ENCODE data around the gene KIR2DL1.
"Not testable (repeated sequence)": the region's sequence is repeated elsewhere in the genome, so short reads cannot be mapped to it uniquely, and the experiment has no call there.

Gene KIR2DL1

DNA sequence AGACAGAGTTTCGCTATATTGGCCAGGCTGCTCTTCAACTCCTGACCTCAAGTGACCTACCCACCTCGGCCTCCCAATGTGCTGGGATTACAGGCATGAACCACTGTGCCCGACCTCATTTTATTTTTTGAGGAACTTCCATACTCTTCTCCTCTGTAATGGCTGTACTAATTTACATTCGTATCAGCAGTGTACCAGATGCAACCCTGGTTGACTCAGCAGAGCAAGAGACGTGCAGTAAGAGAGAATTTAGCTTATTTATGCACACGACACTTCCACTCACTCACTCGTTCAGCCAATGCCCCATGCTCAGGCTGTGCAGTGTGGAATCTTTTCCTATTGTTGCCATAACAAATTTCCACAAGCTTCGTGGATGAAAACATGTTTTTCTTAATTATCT is 38.4 kb upstream of the KIR2DL1 start:
- in situ Hi-C loops (cut with HindIII; ENCODE audit: low sequenced_read_pairs): no loop called here
- TF ChIP-seq, protein P1, sequence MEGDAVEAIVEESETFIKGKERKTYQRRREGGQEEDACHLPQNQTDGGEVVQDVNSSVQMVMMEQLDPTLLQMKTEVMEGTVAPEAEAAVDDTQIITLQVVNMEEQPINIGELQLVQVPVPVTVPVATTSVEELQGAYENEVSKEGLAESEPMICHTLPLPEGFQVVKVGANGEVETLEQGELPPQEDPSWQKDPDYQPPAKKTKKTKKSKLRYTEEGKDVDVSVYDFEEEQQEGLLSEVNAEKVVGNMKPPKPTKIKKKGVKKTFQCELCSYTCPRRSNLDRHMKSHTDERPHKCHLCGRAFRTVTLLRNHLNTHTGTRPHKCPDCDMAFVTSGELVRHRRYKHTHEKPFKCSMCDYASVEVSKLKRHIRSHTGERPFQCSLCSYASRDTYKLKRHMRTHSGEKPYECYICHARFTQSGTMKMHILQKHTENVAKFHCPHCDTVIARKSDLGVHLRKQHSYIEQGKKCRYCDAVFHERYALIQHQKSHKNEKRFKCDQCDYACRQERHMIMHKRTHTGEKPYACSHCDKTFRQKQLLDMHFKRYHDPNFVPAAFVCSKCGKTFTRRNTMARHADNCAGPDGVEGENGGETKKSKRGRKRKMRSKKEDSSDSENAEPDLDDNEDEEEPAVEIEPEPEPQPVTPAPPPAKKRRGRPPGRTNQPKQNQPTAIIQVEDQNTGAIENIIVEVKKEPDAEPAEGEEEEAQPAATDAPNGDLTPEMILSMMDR (IDR thresholded peaks at IDR 0.05; ENCODE audit: low read depth, low read length, missing control alignments): no peak
- DNase-seq (ENCODE audit: low read depth): no peak
- no peak overlapping the region for H3K4me3 ChIP-seq (ENCODE audit: low read depth, low read length)

DNA sequence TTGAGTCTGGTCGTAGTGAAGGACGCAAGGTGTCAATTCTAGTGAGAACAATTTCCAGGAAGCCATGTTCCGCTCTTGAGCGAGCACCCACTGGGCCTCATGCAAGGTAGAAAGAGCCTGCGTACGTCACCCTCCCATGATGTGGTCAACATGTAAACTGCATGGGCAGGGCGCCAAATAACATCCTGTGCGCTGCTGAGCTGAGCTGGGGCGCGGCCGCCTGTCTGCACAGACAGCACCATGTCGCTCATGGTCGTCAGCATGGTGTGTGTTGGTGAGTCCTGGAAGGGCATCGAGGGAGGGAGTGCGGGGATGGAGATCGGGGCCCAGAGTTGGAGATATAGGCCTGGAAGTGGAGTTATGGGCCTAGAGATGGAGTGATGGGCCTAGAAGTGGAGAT is 31.3 kb upstream of the KIR2DL1 start, which contains the start of gene KIR2DL3:
Gene KIR2DL3 (plus strand): TSS at position 208 of the 400 bp plus-strand sequence. CDS start 33 bp downstream, at position 241.
- DNase-seq (ENCODE audit: low read depth); H3K4me3 ChIP-seq (ENCODE audit: low read depth, low read length); in situ Hi-C loops (cut with HindIII; ENCODE audit: low sequenced_read_pairs): not testable (repeated sequence)

DNA sequence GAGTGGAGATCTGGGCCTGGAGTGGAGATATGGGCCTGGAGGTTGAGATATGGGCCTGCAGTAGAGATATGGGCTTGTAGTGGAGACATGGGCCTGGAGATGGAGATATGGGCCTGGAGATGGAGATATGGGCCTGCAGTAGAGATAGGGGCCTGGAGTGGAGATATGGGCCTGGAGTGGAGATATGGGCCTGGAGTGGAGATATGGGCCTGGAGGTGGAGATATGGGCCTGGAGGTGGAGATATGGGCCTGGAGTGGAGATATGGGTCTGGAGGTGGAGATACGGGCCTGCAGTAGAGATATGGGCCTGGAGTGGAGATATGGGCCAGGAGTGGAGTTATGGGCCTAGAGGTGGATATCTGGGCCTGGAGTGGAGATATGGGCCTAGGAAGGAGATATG is 30.9 kb upstream of the KIR2DL1 start:
- in situ Hi-C loops (cut with HindIII; ENCODE audit: low sequenced_read_pairs): no loop called here
- TF ChIP-seq, protein P1 (IDR thresholded peaks at IDR 0.05; ENCODE audit: low read depth, low read length, missing control alignments): no peak
- no peak for DNase-seq (ENCODE audit: low read depth)
- no peak overlapping the region for H3K4me3 ChIP-seq (ENCODE audit: low read depth, low read length)

DNA sequence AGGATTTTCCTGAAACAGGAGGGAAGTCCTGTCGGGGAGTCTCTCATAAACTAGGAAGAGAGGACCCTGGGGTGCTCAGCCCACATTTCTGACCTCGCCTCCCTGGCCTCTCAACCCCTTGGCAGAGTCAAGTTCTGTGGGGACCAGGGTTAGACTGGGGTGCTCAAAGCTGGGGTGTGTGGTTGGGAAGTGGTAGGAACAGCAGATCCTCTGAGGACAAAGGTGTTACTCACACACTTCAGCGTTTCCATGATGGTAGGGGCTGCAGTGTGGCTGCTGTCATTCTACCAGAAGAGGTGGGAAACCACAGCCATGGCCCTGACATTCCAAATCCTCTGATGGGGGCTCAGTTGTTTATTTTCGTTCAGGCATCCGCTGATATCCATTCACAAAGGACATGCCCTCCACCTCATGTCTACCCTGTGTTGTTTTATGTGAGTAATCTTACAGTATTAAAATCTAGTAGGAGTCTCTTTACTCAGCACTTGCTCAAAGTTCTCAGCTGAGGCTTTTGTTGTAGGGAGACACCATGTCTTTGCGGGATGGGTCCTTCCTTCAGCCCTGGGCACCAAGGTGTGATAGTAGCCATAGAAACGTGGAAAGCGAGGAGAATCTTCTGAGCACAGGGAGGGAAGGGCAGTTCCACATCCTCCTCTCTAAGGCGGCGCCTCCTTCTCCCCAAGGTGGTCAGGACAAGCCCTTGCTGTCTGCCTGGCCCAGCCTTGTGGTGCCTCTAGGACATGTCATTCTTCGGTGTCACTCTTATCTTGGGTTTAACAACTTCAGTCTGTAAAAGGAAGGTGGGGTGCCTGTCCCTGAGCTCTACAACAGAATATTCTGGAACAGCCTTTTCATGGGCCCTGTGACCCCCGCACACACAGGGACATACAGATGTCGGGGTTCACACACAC is 29.8 kb upstream of the KIR2DL1 start:
- TF ChIP-seq, protein P1 (IDR thresholded peaks at IDR 0.05; ENCODE audit: low read depth, low read length, missing control alignments): no peak
- in situ Hi-C loops (cut with HindIII; ENCODE audit: low sequenced_read_pairs): no loop called here
- no peak for DNase-seq (ENCODE audit: low read depth)
- H3K4me3 ChIP-seq (ENCODE audit: low read depth, low read length): no peak overlapping the region

DNA sequence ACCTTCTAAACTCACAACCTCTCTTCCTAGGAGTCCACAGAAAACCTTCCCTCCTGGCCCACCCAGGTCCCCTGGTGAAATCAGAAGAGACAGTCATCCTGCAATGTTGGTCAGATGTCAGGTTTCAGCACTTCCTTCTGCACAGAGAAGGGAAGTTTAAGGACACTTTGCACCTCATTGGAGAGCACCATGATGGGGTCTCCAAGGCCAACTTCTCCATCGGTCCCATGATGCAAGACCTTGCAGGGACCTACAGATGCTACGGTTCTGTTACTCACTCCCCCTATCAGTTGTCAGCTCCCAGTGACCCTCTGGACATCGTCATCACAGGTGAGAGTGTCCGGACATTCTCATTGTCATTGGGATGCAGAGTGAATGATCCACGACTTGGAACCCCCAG is 27.6 kb upstream of the KIR2DL1 start:
- in situ Hi-C loops (cut with HindIII; ENCODE audit: low sequenced_read_pairs); H3K4me3 ChIP-seq (ENCODE audit: low read depth, low read length); DNase-seq (ENCODE audit: low read depth): not testable (repeated sequence)

DNA sequence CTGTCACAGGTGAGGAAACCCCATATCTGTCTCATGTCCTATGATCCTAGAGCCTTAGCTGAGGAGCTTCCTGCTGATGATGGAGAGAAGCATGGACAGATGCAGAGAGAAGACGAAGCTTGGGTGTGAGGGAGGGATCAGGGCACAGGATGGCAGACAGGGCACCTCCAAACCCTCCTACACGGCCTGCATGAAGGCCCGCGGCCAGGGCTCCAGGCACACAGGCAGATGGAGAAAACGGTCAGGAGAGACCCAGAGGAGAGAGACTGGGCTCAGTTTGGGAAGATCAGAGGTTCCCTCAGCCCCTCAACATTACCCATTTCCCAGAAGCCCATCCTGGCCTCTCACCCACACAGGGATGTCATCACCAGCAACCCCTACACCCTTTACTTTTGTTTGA is 25.5 kb upstream of the KIR2DL1 start:
- in situ Hi-C loops (cut with HindIII; ENCODE audit: low sequenced_read_pairs); DNase-seq (ENCODE audit: low read depth); H3K4me3 ChIP-seq (ENCODE audit: low read depth, low read length): not testable (repeated sequence)

DNA sequence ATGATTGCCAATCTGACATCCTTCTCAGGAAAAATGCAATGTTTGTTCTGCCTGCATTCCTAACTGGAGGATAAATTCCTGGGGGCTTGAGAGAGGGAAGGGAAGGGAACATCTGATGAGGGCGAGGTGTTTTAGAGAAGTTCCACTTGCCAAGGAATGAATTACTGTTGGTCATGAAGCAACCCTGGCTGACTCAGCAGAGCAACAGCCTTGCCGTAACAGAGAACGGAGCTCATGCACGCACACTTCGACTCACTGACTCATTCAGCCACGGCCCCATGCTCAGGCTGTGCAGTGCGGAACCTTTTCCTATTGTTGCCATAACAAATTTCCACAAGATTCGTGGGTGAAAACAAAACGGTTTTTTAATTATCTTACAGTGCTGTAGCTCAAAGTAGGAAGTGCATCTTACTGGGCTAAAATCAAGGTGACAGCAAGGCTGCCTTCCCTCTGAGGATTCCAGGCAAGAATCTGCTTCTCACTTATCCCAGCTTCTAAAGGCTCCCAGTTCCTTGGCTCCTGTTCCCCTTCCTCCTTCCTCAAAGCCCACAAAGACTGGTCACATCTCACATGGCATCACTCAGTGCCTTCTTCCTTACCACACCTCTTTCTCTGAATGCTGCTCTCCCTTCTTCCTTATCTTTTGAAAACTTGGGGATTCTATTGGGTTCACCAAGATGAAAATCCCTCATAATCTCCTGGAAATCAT is 21.8 kb upstream of the KIR2DL1 start:
- in situ Hi-C loops (cut with HindIII; ENCODE audit: low sequenced_read_pairs); H3K4me3 ChIP-seq (ENCODE audit: low read depth, low read length); DNase-seq (ENCODE audit: low read depth): not testable (repeated sequence)

DNA sequence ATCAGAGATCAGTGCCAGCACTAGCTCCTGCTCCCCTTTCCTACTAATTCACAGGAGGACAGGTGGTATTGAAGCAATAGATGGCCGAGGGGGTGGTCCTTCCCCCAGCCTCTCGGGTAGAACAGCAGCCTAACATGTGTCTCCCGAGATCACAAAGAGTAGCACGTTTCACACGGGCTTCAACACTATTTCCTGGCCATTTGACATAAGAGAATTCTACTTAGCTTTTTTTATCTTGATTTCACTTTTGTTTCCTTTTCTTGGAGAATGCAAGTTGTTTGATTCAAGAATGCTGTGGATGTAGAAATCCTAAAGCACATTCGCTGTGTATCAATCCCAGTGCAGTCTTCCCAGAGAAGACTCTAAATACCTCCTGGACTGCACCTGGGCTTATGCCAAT is 19.3 kb upstream of the KIR2DL1 start:
- in situ Hi-C loops (cut with HindIII; ENCODE audit: low sequenced_read_pairs); DNase-seq (ENCODE audit: low read depth); H3K4me3 ChIP-seq (ENCODE audit: low read depth, low read length): not testable (repeated sequence)

DNA sequence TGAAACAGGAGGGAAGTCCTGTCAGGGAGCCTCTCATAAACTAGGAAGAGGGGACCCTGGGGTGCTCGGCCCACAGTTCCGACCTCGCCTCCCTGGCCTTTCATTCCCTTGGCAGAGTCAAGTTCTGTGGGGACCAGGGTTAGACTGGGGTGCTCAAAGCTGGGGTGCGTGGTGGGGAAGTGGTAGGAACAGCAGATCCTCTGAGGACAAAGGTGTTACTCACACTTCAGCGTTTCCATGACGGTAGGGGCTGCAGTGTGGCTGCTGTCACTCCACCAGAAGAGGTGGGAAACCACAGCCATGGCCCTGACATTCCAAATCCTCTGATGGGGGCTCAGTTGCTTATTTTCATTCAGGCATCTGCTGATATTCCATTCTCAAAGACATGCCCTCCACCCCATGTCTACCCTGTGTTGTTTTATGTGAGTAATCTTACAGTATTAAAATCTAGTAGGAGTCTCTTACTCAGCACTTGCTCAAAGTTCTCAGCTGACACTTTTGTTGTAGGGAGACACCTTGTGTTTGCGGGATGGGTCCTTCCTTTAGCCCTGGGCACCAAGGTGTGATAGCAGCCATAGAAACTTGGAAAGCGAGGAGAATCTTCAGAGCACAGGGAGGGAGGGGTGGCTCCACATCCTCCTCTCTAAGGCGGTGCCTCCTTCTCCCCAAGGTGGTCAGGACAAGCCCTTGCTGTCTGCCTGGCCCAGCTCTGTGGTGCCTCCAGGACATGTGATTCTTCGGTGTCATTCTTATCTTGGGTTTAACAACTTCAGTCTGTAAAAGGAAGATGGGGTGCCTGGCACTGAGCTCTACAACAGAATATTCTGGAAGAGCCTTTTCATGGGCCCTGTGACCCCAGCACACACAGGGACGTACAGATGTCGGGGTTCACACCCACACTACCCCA is 13.1 kb upstream of the KIR2DL1 start:
- DNase-seq (ENCODE audit: low read depth); in situ Hi-C loops (cut with HindIII; ENCODE audit: low sequenced_read_pairs); H3K4me3 ChIP-seq (ENCODE audit: low read depth, low read length): not testable (repeated sequence)

DNA sequence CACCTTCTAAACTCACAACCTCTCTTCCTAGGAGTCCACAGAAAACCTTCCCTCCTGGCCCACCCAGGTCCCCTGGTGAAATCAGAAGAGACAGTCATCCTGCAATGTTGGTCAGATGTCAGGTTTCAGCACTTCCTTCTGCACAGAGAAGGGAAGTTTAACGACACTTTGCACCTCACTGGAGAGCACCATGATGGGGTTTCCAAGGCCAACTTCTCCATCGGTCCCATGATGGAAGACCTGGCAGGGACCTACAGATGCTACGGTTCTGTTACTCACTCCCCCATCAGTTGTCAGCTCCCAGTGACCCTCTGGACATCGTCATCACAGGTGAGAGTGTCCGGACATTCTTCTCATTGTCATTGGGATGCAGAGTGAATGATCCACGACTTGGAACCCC is 11.0 kb upstream of the KIR2DL1 start:
- H3K4me3 ChIP-seq (ENCODE audit: low read depth, low read length); DNase-seq (ENCODE audit: low read depth); in situ Hi-C loops (cut with HindIII; ENCODE audit: low sequenced_read_pairs): not testable (repeated sequence)

DNA sequence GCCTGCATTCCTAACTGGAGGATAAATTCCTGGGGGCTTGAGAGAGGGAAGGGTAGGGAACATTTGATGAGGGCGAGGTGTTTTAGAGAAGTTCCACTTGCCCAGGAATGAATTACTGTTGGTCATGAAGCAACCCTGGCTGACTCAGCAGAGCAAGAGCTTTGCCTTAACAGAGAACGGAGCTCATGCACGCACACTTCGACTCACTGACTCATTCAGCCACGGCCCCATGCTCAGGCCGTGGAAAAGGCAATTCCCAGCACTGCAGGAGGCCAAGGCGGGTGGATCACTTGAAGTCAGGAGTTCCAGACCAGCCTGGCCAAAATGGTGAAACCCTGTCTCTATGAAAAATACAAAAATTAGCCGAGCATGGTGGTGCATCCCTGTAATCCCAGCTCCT is 5.4 kb upstream of the KIR2DL1 start:
- H3K4me3 ChIP-seq (ENCODE audit: low read depth, low read length); DNase-seq (ENCODE audit: low read depth); in situ Hi-C loops (cut with HindIII; ENCODE audit: low sequenced_read_pairs): not testable (repeated sequence)

DNA sequence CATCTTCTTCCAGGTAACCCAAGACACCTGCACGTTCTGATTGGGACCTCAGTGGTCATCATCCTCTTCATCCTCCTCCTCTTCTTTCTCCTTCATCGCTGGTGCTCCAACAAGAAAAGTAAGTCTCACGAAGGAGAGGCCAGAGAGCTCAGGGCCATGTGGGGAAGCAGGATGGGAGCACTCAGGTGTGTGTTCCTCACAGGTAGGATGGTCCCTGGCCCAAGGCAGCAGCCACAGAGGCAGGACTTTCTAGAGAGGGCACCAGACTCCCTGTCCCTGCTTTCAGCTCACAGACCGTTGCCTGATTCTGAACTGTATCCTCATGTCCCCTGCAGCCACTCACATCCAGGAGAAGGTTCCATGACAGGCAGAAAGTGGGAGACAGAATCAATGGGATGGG is 3.1 kb upstream of the KIR2DL1 start:
- not testable (repeated sequence) for H3K4me3 ChIP-seq (ENCODE audit: low read depth, low read length)

DNA sequence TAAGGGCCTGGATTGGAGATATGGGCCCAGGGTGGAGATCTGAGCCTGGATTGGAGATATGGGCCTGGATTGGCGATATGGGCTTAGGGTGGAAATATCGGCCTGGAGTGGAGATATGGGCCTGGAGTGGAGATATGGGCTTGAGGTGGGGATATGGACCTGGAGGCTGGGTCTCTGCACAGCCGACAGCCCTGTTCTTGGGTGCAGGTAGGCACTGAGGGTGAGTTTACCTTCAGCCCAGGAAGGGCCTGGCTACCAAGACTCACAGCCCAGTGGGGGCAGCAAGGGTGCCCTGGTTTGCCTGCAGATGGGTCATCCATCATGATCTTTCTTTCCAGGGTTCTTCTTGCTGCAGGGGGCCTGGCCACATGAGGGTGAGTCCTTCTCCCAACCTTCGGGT is 918 bp downstream of the KIR2DL1 start:
- in situ Hi-C loops (cut with HindIII; ENCODE audit: low sequenced_read_pairs); DNase-seq (ENCODE audit: low read depth); H3K4me3 ChIP-seq (ENCODE audit: low read depth, low read length): not testable (repeated sequence)

More for the DNA sequence above, 3.1 kb upstream of the KIR2DL1 start:
- DNase-seq (ENCODE audit: low read depth); in situ Hi-C loops (cut with HindIII; ENCODE audit: low sequenced_read_pairs): not testable (repeated sequence)
